Measurements from ENCODE around the gene FANCC. TPM values are rescaled to one million over a fixed set of nuclear protein-coding genes. Genes with fewer than 3 reads are reported as not detected.

Gene FANCC
- total and polyA plus RNA-seq, 4 donors: 8.3 to 32.4 (median 11.5) TPM

DNA sequence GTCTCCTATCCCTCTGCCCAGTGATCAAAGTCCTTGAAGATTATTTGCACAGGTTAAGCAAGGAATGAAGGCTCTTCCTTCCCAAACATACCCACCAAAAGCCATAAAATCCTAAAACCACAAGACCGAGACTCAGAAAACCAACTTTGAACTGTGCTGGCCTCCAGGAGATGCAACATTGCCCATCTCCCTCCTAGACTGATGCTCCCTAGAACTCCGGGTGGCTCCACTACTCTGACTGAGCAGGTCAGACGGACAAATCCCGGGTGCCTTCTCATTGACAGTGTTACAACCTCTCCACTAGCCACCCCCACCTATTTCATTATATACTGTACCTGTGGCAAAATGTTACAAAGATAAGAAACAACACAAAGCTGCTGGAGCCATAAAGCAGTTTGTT, 110.1 kb downstream of the FANCC start:
- H3K36me3 ChIP-seq (ENCODE audit: control insufficient read depth in 4 of 4, insufficient read depth in 3 of 4, low read depth in 1 of 4, low read length in 3 of 4): no peaks in the 10 kb centered on the region
- H3K27ac ChIP-seq (ENCODE audit: low read depth in 1 of 2, low read length in 2 of 2): no peak overlapping the region
- H3K4me3 ChIP-seq (ENCODE audit: low read depth in 1 of 3, low read length in 3 of 3): no peak overlapping the region
- H3K4me1 ChIP-seq (ENCODE audit: control insufficient read depth in 4 of 4, insufficient read depth in 4 of 4, low read length in 3 of 4): no peaks in the 10 kb centered on the region
- DNase-seq (ENCODE audit: low spot score): no peak
- TF ChIP-seq GABPA (IDR thresholded peaks at IDR 0.05 in 1 of 2, conservative IDR thresholded peaks at IDR 0.05 in 1 of 2) (no peak), JUND (IDR thresholded peaks at IDR 0.05) (no peak), FOXA2 (IDR thresholded peaks at IDR 0.05) (no peak), HNF4G (IDR thresholded peaks at IDR 0.05) (no peak), CTCF (IDR thresholded peaks at IDR 0.05; ENCODE audit: low read depth, low read length, missing input control) (no peak), EGR1 (IDR thresholded peaks at IDR 0.05; ENCODE audit: low read depth in 2 of 2) (no peak), TAF1 (conservative IDR thresholded peaks at IDR 0.05) (no peak), RXRA (IDR thresholded peaks at IDR 0.05) (no peak), YY1 (IDR thresholded peaks at IDR 0.05) (no peak)
- TF ChIP-seq, protein P1, sequence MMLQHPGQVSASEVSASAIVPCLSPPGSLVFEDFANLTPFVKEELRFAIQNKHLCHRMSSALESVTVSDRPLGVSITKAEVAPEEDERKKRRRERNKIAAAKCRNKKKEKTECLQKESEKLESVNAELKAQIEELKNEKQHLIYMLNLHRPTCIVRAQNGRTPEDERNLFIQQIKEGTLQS (IDR thresholded peaks at IDR 0.05): no peak
- TF ChIP-seq, protein P2, sequence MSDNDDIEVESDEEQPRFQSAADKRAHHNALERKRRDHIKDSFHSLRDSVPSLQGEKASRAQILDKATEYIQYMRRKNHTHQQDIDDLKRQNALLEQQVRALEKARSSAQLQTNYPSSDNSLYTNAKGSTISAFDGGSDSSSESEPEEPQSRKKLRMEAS (IDR thresholded peaks at IDR 0.05): no peak
- H3K9ac ChIP-seq (ENCODE audit: low read depth in 1 of 2, low read length in 2 of 2): no peak overlapping the region
- no peaks in the 10 kb centered on the region for H3K27me3 ChIP-seq (ENCODE audit: control insufficient read depth in 4 of 4, insufficient read depth in 4 of 4, low read length in 3 of 4)
- no peaks in the 10 kb centered on the region for H3K9me3 ChIP-seq (ENCODE audit: control insufficient read depth in 4 of 4, low read length in 3 of 4)
- WGBS: 93% methylated on average over 4 of the region's 4 CpGs

GRCh38 chr9:95206143-95206542, 111.4 kb downstream of the FANCC start:
- TF ChIP-seq, protein P2 (IDR thresholded peaks at IDR 0.05): no peak
- TF ChIP-seq RAD21 (IDR thresholded peaks at IDR 0.05): no peak
- no peak for TF ChIP-seq CTCF (IDR thresholded peaks at IDR 0.05; ENCODE audit: low read depth, low read length, missing input control)
- TF ChIP-seq JUND (IDR thresholded peaks at IDR 0.05): no peak
- no peak for TF ChIP-seq FOXA1 (IDR thresholded peaks at IDR 0.05)
- TF ChIP-seq GABPA (IDR thresholded peaks at IDR 0.05 in 1 of 2, conservative IDR thresholded peaks at IDR 0.05 in 1 of 2): no peak
- Histone ChIP-seq H3K4me1 (ENCODE audit: control insufficient read depth in 4 of 4, insufficient read depth in 4 of 4, low read length in 3 of 4) (no peaks in the 10 kb centered on the region), H3K36me3 (ENCODE audit: control insufficient read depth in 4 of 4, insufficient read depth in 3 of 4, low read depth in 1 of 4, low read length in 3 of 4) (no peaks in the 10 kb centered on the region), H3K4me3 (ENCODE audit: low read depth in 1 of 3, low read length in 3 of 3) (no peak overlapping the region), H3K9me3 (ENCODE audit: control insufficient read depth in 4 of 4, low read length in 3 of 4) (no peaks in the 10 kb centered on the region), H3K27ac (ENCODE audit: low read depth in 1 of 2, low read length in 2 of 2) (no peak overlapping the region), H3K9ac (ENCODE audit: low read depth in 1 of 2, low read length in 2 of 2) (no peak overlapping the region), H3K27me3 (ENCODE audit: control insufficient read depth in 4 of 4, insufficient read depth in 4 of 4, low read length in 3 of 4) (no peaks in the 10 kb centered on the region)
- WGBS: 90% methylated on average over 8 of the region's 8 CpGs
- no peak for DNase-seq (ENCODE audit: low spot score)

GRCh38 chr9:95204710-95205109, 112.8 kb downstream of the FANCC start:
- no peaks in the 10 kb centered on the region for H3K9me3 ChIP-seq (ENCODE audit: control insufficient read depth in 4 of 4, low read length in 3 of 4)
- no peaks in the 10 kb centered on the region for H3K27me3 ChIP-seq (ENCODE audit: control insufficient read depth in 4 of 4, insufficient read depth in 4 of 4, low read length in 3 of 4)
- DNase-seq (ENCODE audit: low spot score): no peak
- H3K9ac ChIP-seq (ENCODE audit: low read depth in 1 of 2, low read length in 2 of 2): no peak overlapping the region
- no peak overlapping the region for H3K27ac ChIP-seq (ENCODE audit: low read depth in 1 of 2, low read length in 2 of 2)
- WGBS: 93% methylated on average over 2 of the region's 2 CpGs
- no peaks in the 10 kb centered on the region for H3K4me1 ChIP-seq (ENCODE audit: control insufficient read depth in 4 of 4, insufficient read depth in 4 of 4, low read length in 3 of 4)
- H3K36me3 ChIP-seq (ENCODE audit: control insufficient read depth in 4 of 4, insufficient read depth in 3 of 4, low read depth in 1 of 4, low read length in 3 of 4): no peaks in the 10 kb centered on the region
- no peak overlapping the region for H3K4me3 ChIP-seq (ENCODE audit: low read depth in 1 of 3, low read length in 3 of 3)
- TF ChIP-seq, protein P3, sequence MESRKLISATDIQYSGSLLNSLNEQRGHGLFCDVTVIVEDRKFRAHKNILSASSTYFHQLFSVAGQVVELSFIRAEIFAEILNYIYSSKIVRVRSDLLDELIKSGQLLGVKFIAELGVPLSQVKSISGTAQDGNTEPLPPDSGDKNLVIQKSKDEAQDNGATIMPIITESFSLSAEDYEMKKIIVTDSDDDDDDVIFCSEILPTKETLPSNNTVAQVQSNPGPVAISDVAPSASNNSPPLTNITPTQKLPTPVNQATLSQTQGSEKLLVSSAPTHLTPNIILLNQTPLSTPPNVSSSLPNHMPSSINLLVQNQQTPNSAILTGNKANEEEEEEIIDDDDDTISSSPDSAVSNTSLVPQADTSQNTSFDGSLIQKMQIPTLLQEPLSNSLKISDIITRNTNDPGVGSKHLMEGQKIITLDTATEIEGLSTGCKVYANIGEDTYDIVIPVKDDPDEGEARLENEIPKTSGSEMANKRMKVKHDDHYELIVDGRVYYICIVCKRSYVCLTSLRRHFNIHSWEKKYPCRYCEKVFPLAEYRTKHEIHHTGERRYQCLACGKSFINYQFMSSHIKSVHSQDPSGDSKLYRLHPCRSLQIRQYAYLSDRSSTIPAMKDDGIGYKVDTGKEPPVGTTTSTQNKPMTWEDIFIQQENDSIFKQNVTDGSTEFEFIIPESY (IDR thresholded peaks at IDR 0.05): no peak
- TF ChIP-seq YY1 (IDR thresholded peaks at IDR 0.05): no peak
- no peak for TF ChIP-seq EGR1 (IDR thresholded peaks at IDR 0.05; ENCODE audit: low read depth in 2 of 2)
- TF ChIP-seq, protein P2 (IDR thresholded peaks at IDR 0.05): no peak
- no peak for TF ChIP-seq JUND (IDR thresholded peaks at IDR 0.05)
- no peak for TF ChIP-seq HNF4G (IDR thresholded peaks at IDR 0.05)
- TF ChIP-seq, protein P1 (IDR thresholded peaks at IDR 0.05): no peak
- no peak for TF ChIP-seq FOXA1 (IDR thresholded peaks at IDR 0.05)
- TF ChIP-seq HNF4A (conservative IDR thresholded peaks at IDR 0.05): no peak
- no peak for TF ChIP-seq TAF1 (conservative IDR thresholded peaks at IDR 0.05)
- TF ChIP-seq FOXA2 (IDR thresholded peaks at IDR 0.05): no peak
- no peak for TF ChIP-seq NR2F2 (IDR thresholded peaks at IDR 0.05)
- TF ChIP-seq RAD21 (IDR thresholded peaks at IDR 0.05): no peak
- TF ChIP-seq CTCF (IDR thresholded peaks at IDR 0.05; ENCODE audit: low read depth, low read length, missing input control): no peak
- no peak for TF ChIP-seq RXRA (IDR thresholded peaks at IDR 0.05)

Measured in liver (tissue), 9 donors.